Measurements from ENCODE around the gene PRMT6. TPM values are rescaled to one million over a fixed set of nuclear protein-coding genes. Genes with fewer than 3 reads are reported as not detected.
"Not testable (repeated sequence)": the region's sequence is repeated elsewhere in the genome, so short reads cannot be mapped to it uniquely, and the experiment has no call there.

The PRMT6 gene
- 7.8 TPM for total RNA-seq
- polyA plus RNA-seq = 10 to 100 TPM; 13.7 to 17.1 (median 14.6) TPM

GRCh38 chr1:107056426-107057196 lies at the start of gene PRMT6:
Gene PRMT6, plus strand, starts transcription at chr1:107056674. Its CDS starts 42 bp downstream, at chr1:107056716.
- H3K27me3 ChIP-seq (ENCODE audit: control insufficient read depth, insufficient read depth, low read length) = no peaks in the 10 kb centered on the region
- peaks cover 9% of the 10 kb centered on the region for H3K36me3 ChIP-seq (ENCODE audit: control insufficient read depth, insufficient read depth, low read length)
- H3K4me3 ChIP-seq (ENCODE audit: low read depth, low read length) = peak within 1 kb of the TSS; percentile 86
- peak within 1 kb of the TSS; percentile 76 for H3K27ac ChIP-seq (ENCODE audit: insufficient read depth, low read length, poor library complexity, severe bottlenecking)
- H3K4me3 Mint-ChIP-seq = peak within 1 kb of the TSS; percentile 99 to 100 (median 99)
- peak; percentile 94 for ATAC-seq (ENCODE audit: low read depth in 2 of 2)
- peaks cover 6 to 44% (median 25%) of the 10 kb centered on the region in 4 donors for H3K4me1 Mint-ChIP-seq
- peak within 1 kb of the TSS; percentile 97 to 99 (median 98) for H3K27ac Mint-ChIP-seq
- H3K9me3 Mint-ChIP-seq = peaks cover 0 to 3% (median 0%) of the 10 kb centered on the region in 7 donors
- peaks cover 13% of the 10 kb centered on the region for H3K4me1 ChIP-seq (ENCODE audit: control insufficient read depth, insufficient read depth, low read length, poor library complexity, severe bottlenecking)
- H3K27me3 Mint-ChIP-seq = peaks cover 10% of the 10 kb centered on the region
- peak; percentile 69 to 90 (median 80) for DNase-seq
- peaks cover 13% of the 10 kb centered on the region for H3K36me3 Mint-ChIP-seq
- no peaks in the 10 kb centered on the region for H3K9me3 ChIP-seq (ENCODE audit: control insufficient read depth in 2 of 2, low read length in 2 of 2)

GRCh38 chr1:107009281-107009680 lies 47.2 kb upstream of the PRMT6 start:
- H3K4me3 Mint-ChIP-seq = peak overlapping the region in 1 of 4 donors; percentile 43

GRCh38 chr1:107010582-107010981 lies 45.9 kb upstream of the PRMT6 start:
- Histone ChIP-seq H3K4me1 (ENCODE audit: control insufficient read depth, insufficient read depth, low read length, poor library complexity, severe bottlenecking) (no peaks in the 10 kb centered on the region), H3K27me3 (ENCODE audit: control insufficient read depth, insufficient read depth, low read length) (no peaks in the 10 kb centered on the region), H3K9me3 (ENCODE audit: control insufficient read depth in 2 of 2, low read length in 2 of 2) (no peaks in the 10 kb centered on the region), H3K27ac (ENCODE audit: insufficient read depth, low read length, poor library complexity, severe bottlenecking) (no peak overlapping the region), H3K4me3 (ENCODE audit: low read depth, low read length) (no peak overlapping the region), H3K36me3 (ENCODE audit: control insufficient read depth, insufficient read depth, low read length) (no peaks in the 10 kb centered on the region)
- Mint-ChIP-seq H3K4me3 (no peak overlapping the region), H3K27ac (no peak overlapping the region), H3K9me3 (peaks cover 0 to 2% (median 0%) of the 10 kb centered on the region in 7 donors), H3K27me3 (no peaks in the 10 kb centered on the region), H3K4me1 (no peaks in the 10 kb centered on the region), H3K36me3 (no peaks in the 10 kb centered on the region)
- DNase-seq (no peak), ATAC-seq (ENCODE audit: low read depth in 2 of 2) (no peak)

More at GRCh38 chr1:107009281-107009680, 47.2 kb upstream of the PRMT6 start:
- Mint-ChIP-seq H3K36me3 (no peaks in the 10 kb centered on the region), H3K4me1 (no peaks in the 10 kb centered on the region), H3K27ac (peak overlapping the region in 1 of 3 donors; percentile 82), H3K9me3 (peaks cover 0 to 2% (median 0%) of the 10 kb centered on the region in 7 donors), H3K27me3 (no peaks in the 10 kb centered on the region)
- DNase-seq = no peak
- H3K36me3 ChIP-seq (ENCODE audit: control insufficient read depth, insufficient read depth, low read length) = no peaks in the 10 kb centered on the region
- H3K4me3 ChIP-seq (ENCODE audit: low read depth, low read length) = no peak overlapping the region
- no peaks in the 10 kb centered on the region for H3K9me3 ChIP-seq (ENCODE audit: control insufficient read depth in 2 of 2, low read length in 2 of 2)
- H3K27me3 ChIP-seq (ENCODE audit: control insufficient read depth, insufficient read depth, low read length) = no peaks in the 10 kb centered on the region
- no peak overlapping the region for H3K27ac ChIP-seq (ENCODE audit: insufficient read depth, low read length, poor library complexity, severe bottlenecking)
- H3K4me1 ChIP-seq (ENCODE audit: control insufficient read depth, insufficient read depth, low read length, poor library complexity, severe bottlenecking) = no peaks in the 10 kb centered on the region
- ATAC-seq (ENCODE audit: low read depth in 2 of 2) = no peak

- DNase-seq (no peak), ATAC-seq (ENCODE audit: low read depth in 2 of 2) (no peak)
- Mint-ChIP-seq H3K4me1 (no peaks in the 10 kb centered on the region), H3K27me3 (no peaks in the 10 kb centered on the region), H3K27ac (no peak overlapping the region), H3K9me3 (no peaks in the 10 kb centered on the region), H3K4me3 (no peak overlapping the region), H3K36me3 (no peaks in the 10 kb centered on the region)
- H3K27me3 ChIP-seq (ENCODE audit: control insufficient read depth, insufficient read depth, low read length) = no peaks in the 10 kb centered on the region
- H3K4me1 ChIP-seq (ENCODE audit: control insufficient read depth, insufficient read depth, low read length, poor library complexity, severe bottlenecking) = no peaks in the 10 kb centered on the region
- no peaks in the 10 kb centered on the region for H3K9me3 ChIP-seq (ENCODE audit: control insufficient read depth in 2 of 2, low read length in 2 of 2)
- H3K4me3 ChIP-seq (ENCODE audit: low read depth, low read length) = no peak overlapping the region
- no peaks in the 10 kb centered on the region for H3K36me3 ChIP-seq (ENCODE audit: control insufficient read depth, insufficient read depth, low read length)
- H3K27ac ChIP-seq (ENCODE audit: insufficient read depth, low read length, poor library complexity, severe bottlenecking) = no peak overlapping the region
These were observed 40.0 kb upstream of the PRMT6 start for GRCh38 chr1:107016376-107016978.

GRCh38 chr1:107018445-107018844 lies 38.0 kb upstream of the PRMT6 start:
- Histone ChIP-seq H3K4me3 (ENCODE audit: low read depth, low read length) (no peak overlapping the region), H3K27ac (ENCODE audit: insufficient read depth, low read length, poor library complexity, severe bottlenecking) (no peak overlapping the region), H3K36me3 (ENCODE audit: control insufficient read depth, insufficient read depth, low read length) (no peaks in the 10 kb centered on the region), H3K27me3 (ENCODE audit: control insufficient read depth, insufficient read depth, low read length) (no peaks in the 10 kb centered on the region), H3K9me3 (ENCODE audit: control insufficient read depth in 2 of 2, low read length in 2 of 2) (no peaks in the 10 kb centered on the region), H3K4me1 (ENCODE audit: control insufficient read depth, insufficient read depth, low read length, poor library complexity, severe bottlenecking) (no peaks in the 10 kb centered on the region)
- Mint-ChIP-seq H3K27ac (no peak overlapping the region), H3K9me3 (peaks cover 0 to 8% (median 2%) of the 10 kb centered on the region in 7 donors), H3K4me1 (no peaks in the 10 kb centered on the region), H3K36me3 (peaks cover 8% of the 10 kb centered on the region), H3K4me3 (no peak overlapping the region), H3K27me3 (no peaks in the 10 kb centered on the region)
- ATAC-seq (ENCODE audit: low read depth in 2 of 2) (no peak), DNase-seq (no peak)

- no peak for DNase-seq
- Mint-ChIP-seq H3K36me3 (peaks cover 8% of the 10 kb centered on the region), H3K4me1 (no peaks in the 10 kb centered on the region), H3K27me3 (no peaks in the 10 kb centered on the region), H3K4me3 (no peak overlapping the region), H3K27ac (no peak overlapping the region), H3K9me3 (peaks cover 0 to 8% (median 2%) of the 10 kb centered on the region in 7 donors)
- Histone ChIP-seq H3K9me3 (ENCODE audit: control insufficient read depth in 2 of 2, low read length in 2 of 2) (no peaks in the 10 kb centered on the region), H3K4me1 (ENCODE audit: control insufficient read depth, insufficient read depth, low read length, poor library complexity, severe bottlenecking) (no peaks in the 10 kb centered on the region), H3K36me3 (ENCODE audit: control insufficient read depth, insufficient read depth, low read length) (no peaks in the 10 kb centered on the region), H3K27me3 (ENCODE audit: control insufficient read depth, insufficient read depth, low read length) (no peaks in the 10 kb centered on the region), H3K4me3 (ENCODE audit: low read depth, low read length) (no peak overlapping the region), H3K27ac (ENCODE audit: insufficient read depth, low read length, poor library complexity, severe bottlenecking) (no peak overlapping the region)
- ATAC-seq (ENCODE audit: low read depth in 2 of 2) = no peak
These were observed 37.3 kb upstream of the PRMT6 start for GRCh38 chr1:107019166-107019565.

- H3K4me3 Mint-ChIP-seq; H3K4me1 ChIP-seq (ENCODE audit: control insufficient read depth, insufficient read depth, low read length, poor library complexity, severe bottlenecking); H3K36me3 Mint-ChIP-seq; H3K27me3 ChIP-seq (ENCODE audit: control insufficient read depth, insufficient read depth, low read length); H3K36me3 ChIP-seq (ENCODE audit: control insufficient read depth, insufficient read depth, low read length); H3K27ac Mint-ChIP-seq; ATAC-seq (ENCODE audit: low read depth in 2 of 2); H3K9me3 ChIP-seq (ENCODE audit: control insufficient read depth in 2 of 2, low read length in 2 of 2); DNase-seq; H3K27ac ChIP-seq (ENCODE audit: insufficient read depth, low read length, poor library complexity, severe bottlenecking); H3K4me3 ChIP-seq (ENCODE audit: low read depth, low read length); H3K9me3 Mint-ChIP-seq; H3K4me1 Mint-ChIP-seq: not testable (repeated sequence)
- peaks cover 12% of the 10 kb centered on the region for H3K27me3 Mint-ChIP-seq
These were observed 17.6 kb upstream of the PRMT6 start for GRCh38 chr1:107038874-107039273.

Measured in CD4-positive, CD25-positive, alpha-beta regulatory T cell (primary cell).